Measurements from ENCODE around the gene MYL3.
A peak's percentile ranks its signal among the peaks of the same experiment; 100 is the strongest.

- peak; percentile 54 for TF ChIP-seq CTCF (conservative IDR thresholded peaks at IDR 0.05)
- no peak for TF ChIP-seq ZFX (IDR thresholded peaks at IDR 0.05)
These were observed 14.8 kb downstream of the MYL3 start for GRCh38 chr3:46848271-46849044.
